Measurements from ENCODE around the gene MYRF. TPM values are rescaled to one million over a fixed set of nuclear protein-coding genes. Genes with fewer than 3 reads are reported as not detected.

The MYRF gene
- total RNA-seq = 10 to 100 TPM; 33.2 to 47.5 TPM

DNA sequence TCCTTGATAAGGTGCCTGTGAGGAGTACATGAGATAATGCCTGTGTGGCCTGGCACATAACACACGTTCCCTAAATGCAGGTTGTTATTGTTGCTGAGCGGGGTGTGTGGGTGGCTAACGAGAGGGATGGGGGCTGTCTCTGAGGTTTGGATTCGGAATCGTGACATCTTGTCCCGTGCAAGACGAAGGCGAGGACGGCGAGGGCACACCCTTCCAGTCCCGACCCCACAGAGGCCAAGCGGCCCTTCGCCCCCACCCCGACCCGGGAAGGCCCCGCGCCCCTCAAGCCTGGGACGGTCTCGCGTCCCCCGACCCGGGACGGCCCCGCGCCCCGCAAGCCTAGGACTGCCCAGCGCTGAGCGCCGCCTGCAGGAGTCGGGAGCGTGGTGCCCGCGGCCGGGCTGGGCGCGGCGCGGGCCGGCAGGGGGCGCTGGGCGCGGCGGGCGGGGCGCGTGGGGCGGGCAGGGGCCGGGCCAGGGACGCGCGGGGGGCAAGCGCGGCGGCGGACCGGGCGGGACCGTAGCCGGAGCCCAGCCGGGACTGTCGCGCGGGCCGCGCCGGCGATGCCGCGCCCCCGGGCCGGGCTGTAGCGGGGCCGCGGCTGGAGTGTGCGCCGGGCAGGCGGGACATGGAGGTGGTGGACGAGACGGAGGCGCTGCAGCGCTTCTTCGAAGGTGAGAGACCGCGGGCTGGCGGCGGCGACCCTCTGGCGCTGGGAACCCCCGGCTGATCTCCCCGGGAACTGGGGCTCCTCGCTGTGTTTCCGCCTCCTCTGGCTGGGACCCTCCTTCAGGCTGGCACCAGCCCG is at the start of gene MYRF:
MYRF (plus strand) TSS at position 520 of the 808 bp plus-strand sequence; CDS start at position 629, 109 bp downstream.
- H3K36me3 ChIP-seq (replicated peaks in 1 of 2; ENCODE audit: insufficient read depth in 1 of 2, low read depth in 2 of 2) = no peaks in the 10 kb centered on the region
- 0 to 1% methylated on average over 4 to 81 of the region's 93 CpGs for WGBS, 2 donors
- H3K4me3 ChIP-seq = peak within 1 kb of the TSS; percentile 37 to 44
- peak; percentile 65 to 80 (median 76) for DNase-seq
- peak; percentile 62 for ATAC-seq
- peaks cover 66% of the 10 kb centered on the region for H3K4me1 ChIP-seq
- H3K27ac ChIP-seq = peak within 1 kb of the TSS; percentile 85 to 97 (median 96)
- intact Hi-C loops (cut with DNase I) = no loop called here
- H3K27me3 ChIP-seq = no peaks in the 10 kb centered on the region
- TF ChIP-seq, protein P1, sequence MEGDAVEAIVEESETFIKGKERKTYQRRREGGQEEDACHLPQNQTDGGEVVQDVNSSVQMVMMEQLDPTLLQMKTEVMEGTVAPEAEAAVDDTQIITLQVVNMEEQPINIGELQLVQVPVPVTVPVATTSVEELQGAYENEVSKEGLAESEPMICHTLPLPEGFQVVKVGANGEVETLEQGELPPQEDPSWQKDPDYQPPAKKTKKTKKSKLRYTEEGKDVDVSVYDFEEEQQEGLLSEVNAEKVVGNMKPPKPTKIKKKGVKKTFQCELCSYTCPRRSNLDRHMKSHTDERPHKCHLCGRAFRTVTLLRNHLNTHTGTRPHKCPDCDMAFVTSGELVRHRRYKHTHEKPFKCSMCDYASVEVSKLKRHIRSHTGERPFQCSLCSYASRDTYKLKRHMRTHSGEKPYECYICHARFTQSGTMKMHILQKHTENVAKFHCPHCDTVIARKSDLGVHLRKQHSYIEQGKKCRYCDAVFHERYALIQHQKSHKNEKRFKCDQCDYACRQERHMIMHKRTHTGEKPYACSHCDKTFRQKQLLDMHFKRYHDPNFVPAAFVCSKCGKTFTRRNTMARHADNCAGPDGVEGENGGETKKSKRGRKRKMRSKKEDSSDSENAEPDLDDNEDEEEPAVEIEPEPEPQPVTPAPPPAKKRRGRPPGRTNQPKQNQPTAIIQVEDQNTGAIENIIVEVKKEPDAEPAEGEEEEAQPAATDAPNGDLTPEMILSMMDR (IDR thresholded peaks at IDR 0.05) = peak; percentile 29 to 97 (median 55)
- TF ChIP-seq POLR2A (IDR thresholded peaks at IDR 0.05) = peak; percentile 23 to 50 (median 26)
- no peaks in the 10 kb centered on the region for H3K9me3 ChIP-seq

DNA sequence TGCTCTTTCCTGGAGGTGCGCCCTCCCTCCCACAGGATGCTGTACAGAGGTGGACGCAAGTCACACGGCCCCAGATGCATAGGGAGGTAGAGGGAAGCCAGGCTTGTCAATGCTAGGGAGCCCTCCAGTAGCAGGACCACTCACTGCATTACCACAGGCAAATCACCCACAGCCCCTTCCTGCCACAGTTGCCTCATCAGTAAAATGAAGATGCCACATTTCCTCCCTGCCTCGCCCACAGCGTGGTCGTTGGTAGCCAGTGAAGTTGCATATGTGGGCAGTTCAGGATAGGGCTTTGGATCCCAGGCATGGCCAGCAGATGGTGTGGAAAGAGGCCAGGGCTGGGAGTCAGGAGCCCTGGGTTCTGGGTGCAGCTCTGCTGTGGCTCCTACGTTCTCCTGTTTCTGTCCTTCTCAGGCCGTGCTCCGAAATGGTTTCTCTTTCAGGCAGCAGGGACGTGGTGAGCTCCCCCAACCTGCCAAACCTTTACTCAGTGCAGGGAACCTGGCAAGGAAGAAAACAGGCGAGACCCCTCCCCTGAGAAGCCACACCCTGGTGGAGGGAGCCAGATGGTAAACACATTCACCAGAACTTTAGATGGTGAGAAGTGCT is 49.6 kb upstream of the MYRF start:
- Histone ChIP-seq H3K27me3 (no peaks in the 10 kb centered on the region), H3K27ac (no peak overlapping the region), H3K9me3 (no peaks in the 10 kb centered on the region), H3K4me3 (no peak overlapping the region), H3K36me3 (replicated peaks in 1 of 2; ENCODE audit: insufficient read depth in 1 of 2, low read depth in 2 of 2) (no peaks in the 10 kb centered on the region), H3K4me1 (peaks cover 41% of the 10 kb centered on the region)
- ATAC-seq = no peak
- intact Hi-C loops (cut with DNase I) = no loop called here
- 78 to 94% methylated on average over 10 to 11 of the region's 11 CpGs for WGBS, 2 donors
- no peak for DNase-seq
- TF ChIP-seq, protein P1 (IDR thresholded peaks at IDR 0.05) = no peak

DNA sequence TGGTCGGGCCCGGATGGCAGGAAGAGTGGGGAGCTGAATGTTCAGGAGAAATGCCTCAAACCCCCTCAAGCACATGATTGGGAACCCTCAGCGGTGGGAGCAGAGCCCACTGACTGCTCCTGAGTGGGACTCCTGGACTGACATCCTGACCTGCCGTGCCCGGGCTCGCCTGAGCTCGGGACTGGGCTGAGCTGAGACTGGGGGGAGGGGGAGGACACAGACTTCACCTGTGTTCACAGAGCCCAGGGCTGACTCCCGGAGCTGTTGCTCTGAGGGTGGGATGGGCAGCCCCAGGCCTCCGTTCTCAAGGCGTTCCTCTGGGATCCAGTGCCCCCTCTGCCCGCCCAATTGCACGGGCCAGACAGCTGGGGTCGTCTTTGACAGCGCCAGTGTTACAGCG is 47.6 kb upstream of the MYRF start:
- H3K27me3 ChIP-seq = no peaks in the 10 kb centered on the region
- DNase-seq (no peak), ATAC-seq (no peak)
- intact Hi-C loops (cut with DNase I) = no loop called here
- H3K4me1 ChIP-seq = peaks cover 21% of the 10 kb centered on the region
- no peak for TF ChIP-seq POLR2A (IDR thresholded peaks at IDR 0.05)
- TF ChIP-seq, protein P1 (IDR thresholded peaks at IDR 0.05) = no peak
- H3K4me3 ChIP-seq = no peak overlapping the region
- 87 to 94% methylated on average over 8 to 13 of the region's 15 CpGs for WGBS, 2 donors
- H3K36me3 ChIP-seq (replicated peaks in 1 of 2; ENCODE audit: insufficient read depth in 1 of 2, low read depth in 2 of 2) = no peaks in the 10 kb centered on the region
- no peak overlapping the region for H3K27ac ChIP-seq
- no peaks in the 10 kb centered on the region for H3K9me3 ChIP-seq

DNA sequence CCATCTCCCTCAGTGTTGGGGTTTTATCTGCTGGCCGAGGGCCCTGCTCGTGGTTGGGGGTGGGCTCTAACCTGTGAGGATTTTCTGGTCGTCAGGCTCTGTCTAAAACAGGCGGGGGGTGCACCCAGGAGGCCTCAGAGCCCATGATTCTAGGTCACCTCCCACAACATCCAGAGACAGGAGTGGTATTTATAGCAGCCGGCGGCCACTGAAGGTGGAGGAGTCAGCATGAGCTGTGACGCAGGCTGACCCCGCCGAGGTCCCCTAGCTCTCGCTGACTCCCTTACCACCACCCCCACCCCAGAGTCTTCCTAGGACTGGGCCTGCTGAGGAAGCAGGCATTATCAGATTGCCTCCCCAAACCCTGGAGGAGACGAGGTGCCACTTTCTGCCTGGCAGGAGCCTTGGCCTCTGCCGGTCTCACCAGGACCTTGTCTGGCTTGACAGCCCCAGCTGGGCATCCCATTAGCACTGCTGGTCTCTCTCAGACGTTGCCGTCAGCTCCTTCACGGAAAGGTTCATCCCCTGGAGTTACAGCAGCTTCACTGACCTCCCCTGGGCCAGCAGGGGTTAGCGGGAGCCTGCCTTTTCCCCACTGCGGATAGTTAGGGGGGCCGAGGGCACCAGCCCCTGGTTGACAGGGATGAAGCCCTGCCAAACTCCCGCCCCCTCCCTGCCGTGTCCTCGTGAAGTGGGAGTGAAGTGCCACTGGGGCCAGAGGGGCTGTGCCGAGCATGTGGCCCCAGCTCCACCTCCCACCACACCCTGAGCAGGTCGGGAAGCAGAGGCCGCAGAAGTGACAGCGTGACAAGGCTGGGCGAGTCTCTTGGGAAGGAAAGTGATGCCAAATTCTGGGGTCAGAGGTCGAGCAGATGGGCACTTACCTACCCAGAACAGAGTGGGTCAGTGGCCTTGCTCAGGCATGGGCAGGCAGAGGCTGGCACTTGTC is 45.7 kb upstream of the MYRF start:
- no peak for ATAC-seq
- no peaks in the 10 kb centered on the region for H3K9me3 ChIP-seq
- H3K36me3 ChIP-seq (replicated peaks in 1 of 2; ENCODE audit: insufficient read depth in 1 of 2, low read depth in 2 of 2) = no peaks in the 10 kb centered on the region
- DNase-seq = no peak
- no peaks in the 10 kb centered on the region for H3K27me3 ChIP-seq
- H3K27ac ChIP-seq = no peak overlapping the region
- intact Hi-C loops (cut with DNase I) = no loop called here
- peaks cover 2% of the 10 kb centered on the region for H3K4me1 ChIP-seq
- TF ChIP-seq POLR2A (IDR thresholded peaks at IDR 0.05) = no peak
- TF ChIP-seq, protein P1 (IDR thresholded peaks at IDR 0.05) = no peak
- no peak overlapping the region for H3K4me3 ChIP-seq
- WGBS, 2 donors = 82 to 86% methylated on average over 11 to 20 of the region's 27 CpGs
